Esophagus muscularis mucosa (tissue), 4 donors: ENCODE results near the gene USP12. TPM values are rescaled to one million over a fixed set of nuclear protein-coding genes. Genes with fewer than 3 reads are reported as not detected.

ENCODE experiments used
- DNase-seq: peaks from one replicate; pipeline ENCODE4 v3.0.0-alpha.2; 2017; ENCODE audit errors: extremely low spot score
- H3K27ac ChIP-seq, 4 donors: fragments of 200-600 bp; sonication (generic); replicated peaks in 1 of 4; 1 replicate in 3 of 4; 2 replicates in 1 of 4; pipeline ENCODE4 v1.5.1; 2016 to 2019; ENCODE audit warnings: mild to moderate bottlenecking in 1 of 4
- H3K27me3 ChIP-seq, 4 donors: fragments of 200-600 bp; sonication (generic); one replicate each; pipeline versions ENCODE4 v1.5.1 to v1.6.0; 2016 to 2019
- H3K36me3 ChIP-seq, 4 donors: fragments of 200-600 bp; sonication (generic); one replicate each; pipeline ENCODE4 v1.5.1; 2016 to 2019
- H3K4me1 ChIP-seq, 4 donors: fragments of 200-600 bp; sonication (generic); one replicate each; pipeline ENCODE4 v1.5.1; 2016 to 2019
- H3K4me3 ChIP-seq, 4 donors: fragments of 200-600 bp; sonication (generic); 1 replicate in 2 of 4; 2 replicates in 2 of 4; pipeline ENCODE4 v1.5.1; 2016 to 2019; ENCODE audit warnings: mild to moderate bottlenecking in 4 of 4, moderate library complexity in 1 of 4
- H3K9me3 ChIP-seq, 4 donors: fragments of 200-600 bp; sonication (generic); 1 replicate in 3 of 4; 2 replicates in 1 of 4; pipeline ENCODE4 v1.5.1; 2016 to 2019
- EP300 ChIP-seq: sonication (generic); formaldehyde crosslinking; IDR thresholded peaks from one replicate; pipeline ENCODE4 v1.6.1; 2017; ENCODE audit warnings: antibody characterized with exemption
- POLR2A ChIP-seq: fragments of 450-650 bp; IDR thresholded peaks from one replicate; pipeline ENCODE4 v1.6.1; 2017; ENCODE audit warnings: antibody characterized with exemption, moderate library complexity, mild to moderate bottlenecking, low read depth
- POLR2AphosphoS5 ChIP-seq, 2 donors: sonication (generic); formaldehyde crosslinking; IDR thresholded peaks; one replicate each; pipeline ENCODE4 v1.6.1; 2017; ENCODE audit warnings: antibody characterized with exemption in 2 of 2
- WGBS: methylation state at CpG from one replicate; pipeline ENCODE4 v1.1.5; 2018; 5-methylcytosine and 5-hydroxymethylcytosine counted together
- intact Hi-C: fragments of 100-400 bp; cut with DNase I; formaldehyde crosslinking; loops from one replicate; pipeline ENCODE4 v1.15.1; 2023
- total RNA-seq, 4 donors: library from RNA; depleted of rRNA; stranded (reverse); fragments of >200 nt; gene quantifications; one replicate each; pipeline versions ENCODE4 v1.1.0 to v1.2.1, GENCODE V29; 2016
- TF ChIP-seq, protein P1 (sequence below), 3 experiments: fragments of 200-600 bp in 2 of 3; fragments of 450-650 bp in 1 of 3; sonication (generic) in 2 of 3; IDR thresholded peaks; one replicate each; pipeline ENCODE4 v1.5.1; 2017 to 2019; ENCODE audit warnings: antibody characterized with exemption in 3 of 3, mild to moderate bottlenecking in 2 of 3, moderate library complexity in 1 of 3

The USP12 gene
- total RNA-seq, 4 donors from 2014 or later, result 55.6 to 107 (median 87.3) TPM

DNA sequence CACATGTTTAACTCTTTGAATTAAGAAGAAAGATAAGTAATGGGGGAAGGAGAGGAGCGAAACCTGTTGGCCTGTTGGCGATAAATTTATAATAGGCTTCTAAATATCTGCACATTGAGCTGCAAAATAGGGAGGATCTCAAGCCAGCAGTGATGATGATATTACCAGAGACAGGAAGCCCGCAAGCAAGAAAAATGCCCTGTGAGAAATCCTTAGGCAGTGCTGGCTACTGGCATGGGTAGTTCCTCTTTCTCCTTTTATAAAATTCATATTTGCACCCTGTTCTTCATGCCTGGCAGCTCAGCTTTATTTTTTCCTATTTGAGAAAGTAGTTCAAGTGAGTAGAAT is 858 bp upstream of the USP12 start:
- 17% methylated on average over 3 of the region's 3 CpGs for WGBS
- Histone ChIP-seq H3K4me3 (peak overlapping the region; percentile 76 to 94 (median 82)), H3K27ac (peak overlapping the region; percentile 92 to 98 (median 97)), H3K36me3 (no peaks in the 10 kb centered on the region), H3K9me3 (no peaks in the 10 kb centered on the region), H3K27me3 (no peaks in the 10 kb centered on the region), H3K4me1 (peaks cover 28 to 40% (median 36%) of the 10 kb centered on the region in 4 donors)
- TF ChIP-seq POLR2AphosphoS5 (IDR thresholded peaks at IDR 0.05), result no peak
- no peak for TF ChIP-seq EP300
- TF ChIP-seq, protein P1, sequence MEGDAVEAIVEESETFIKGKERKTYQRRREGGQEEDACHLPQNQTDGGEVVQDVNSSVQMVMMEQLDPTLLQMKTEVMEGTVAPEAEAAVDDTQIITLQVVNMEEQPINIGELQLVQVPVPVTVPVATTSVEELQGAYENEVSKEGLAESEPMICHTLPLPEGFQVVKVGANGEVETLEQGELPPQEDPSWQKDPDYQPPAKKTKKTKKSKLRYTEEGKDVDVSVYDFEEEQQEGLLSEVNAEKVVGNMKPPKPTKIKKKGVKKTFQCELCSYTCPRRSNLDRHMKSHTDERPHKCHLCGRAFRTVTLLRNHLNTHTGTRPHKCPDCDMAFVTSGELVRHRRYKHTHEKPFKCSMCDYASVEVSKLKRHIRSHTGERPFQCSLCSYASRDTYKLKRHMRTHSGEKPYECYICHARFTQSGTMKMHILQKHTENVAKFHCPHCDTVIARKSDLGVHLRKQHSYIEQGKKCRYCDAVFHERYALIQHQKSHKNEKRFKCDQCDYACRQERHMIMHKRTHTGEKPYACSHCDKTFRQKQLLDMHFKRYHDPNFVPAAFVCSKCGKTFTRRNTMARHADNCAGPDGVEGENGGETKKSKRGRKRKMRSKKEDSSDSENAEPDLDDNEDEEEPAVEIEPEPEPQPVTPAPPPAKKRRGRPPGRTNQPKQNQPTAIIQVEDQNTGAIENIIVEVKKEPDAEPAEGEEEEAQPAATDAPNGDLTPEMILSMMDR (IDR thresholded peaks at IDR 0.05), result no peak
- TF ChIP-seq POLR2A, result no peak
- intact Hi-C loops, result loop anchor here (5.0 to 10.0 kb wide), 4 partner anchors 80 to 185 kb away; partner anchors contain the start of genes RASL11A and RPL21
- no peak for DNase-seq

DNA sequence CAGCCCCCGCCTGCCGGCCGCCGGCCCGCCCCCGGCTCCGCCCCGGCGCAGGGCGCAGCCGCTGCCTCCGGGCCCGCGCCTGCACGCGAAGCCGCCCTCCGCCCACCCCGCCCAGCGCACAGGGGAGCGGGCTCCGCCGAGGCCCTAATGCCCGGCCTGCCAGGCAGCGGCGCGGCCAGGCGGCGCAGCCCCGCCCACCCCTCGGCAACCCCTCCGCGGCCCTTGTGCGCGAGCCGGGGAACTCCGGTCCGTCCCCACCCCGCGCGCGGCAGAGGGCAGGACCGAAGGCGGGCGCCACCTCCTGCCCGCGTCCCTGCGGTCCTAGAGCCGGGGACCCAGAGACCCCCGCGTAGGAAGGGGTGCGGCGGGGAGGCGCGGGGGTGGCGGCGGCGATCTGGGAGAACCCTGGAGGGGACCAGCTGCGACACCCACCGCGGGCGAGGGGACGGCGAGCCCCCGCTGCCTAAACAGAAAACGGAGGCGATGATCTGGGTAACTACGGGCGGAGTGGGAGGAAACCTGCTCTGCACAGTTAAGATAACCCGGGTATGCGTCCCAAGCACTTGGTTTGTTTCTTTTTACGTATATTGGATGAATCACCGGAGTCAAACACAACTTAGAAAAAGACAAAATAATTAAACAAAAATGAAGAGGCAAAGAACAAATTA is 350 bp upstream of the USP12 start:
- 0% methylated on average over 14 of the region's 73 CpGs for WGBS
- Histone ChIP-seq H3K27me3 (no peaks in the 10 kb centered on the region), H3K4me3 (peak overlapping the region; percentile 76 to 94 (median 82)), H3K4me1 (peaks cover 32 to 45% (median 41%) of the 10 kb centered on the region in 4 donors), H3K36me3 (no peaks in the 10 kb centered on the region), H3K9me3 (no peaks in the 10 kb centered on the region), H3K27ac (peak overlapping the region; percentile 92 to 98 (median 97))
- intact Hi-C loops, result loop anchor here (5.0 to 10.0 kb wide), 4 partner anchors 80 to 185 kb away; partner anchors contain the start of genes RASL11A and RPL21
- DNase-seq, result no peak
- TF ChIP-seq, protein P1 (IDR thresholded peaks at IDR 0.05), result peak in 2 of 3 experiments; percentile 46 to 51
- TF ChIP-seq POLR2AphosphoS5 (IDR thresholded peaks at IDR 0.05) (peak; percentile 65 to 66), POLR2A (no peak), EP300 (no peak)

DNA sequence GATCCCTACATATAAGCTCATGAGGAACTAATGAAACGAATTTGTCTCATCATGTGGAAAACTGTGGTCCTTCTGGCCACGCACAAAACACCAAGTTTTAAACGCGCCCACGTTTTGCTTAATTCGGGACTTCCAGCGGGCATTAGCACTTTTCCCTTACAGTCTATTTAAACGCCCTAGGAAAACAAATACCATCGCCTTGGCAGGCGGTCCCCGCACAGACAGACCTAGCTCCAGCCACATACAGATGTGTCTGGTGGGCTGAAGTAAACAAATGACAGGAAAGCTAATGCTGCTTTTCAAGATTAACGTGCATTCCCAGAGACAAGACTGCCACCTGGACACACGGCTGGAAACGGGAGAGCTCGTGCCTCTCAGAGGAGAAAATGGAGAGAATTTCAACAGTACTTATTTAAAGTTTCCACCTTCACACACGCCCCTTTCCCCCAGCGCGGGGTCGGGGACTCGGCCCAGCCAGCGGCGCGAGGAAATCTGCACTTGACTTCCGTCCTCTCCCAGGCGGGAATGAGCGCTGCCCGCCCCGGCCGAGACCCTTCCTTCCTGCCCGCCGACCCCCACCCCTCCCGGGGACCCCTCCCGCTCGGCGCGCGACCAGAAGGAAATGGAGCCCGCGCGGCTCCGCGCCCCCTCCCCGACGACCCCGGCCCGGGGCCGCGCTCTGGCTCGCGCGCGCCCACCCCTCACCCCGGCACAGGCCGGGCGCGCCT is 931 bp downstream of the USP12 start:
- Histone ChIP-seq H3K9me3 (no peaks in the 10 kb centered on the region), H3K4me3 (peak overlapping the region; percentile 76 to 94 (median 82)), H3K27ac (peak overlapping the region; percentile 92 to 98 (median 96)), H3K27me3 (no peaks in the 10 kb centered on the region), H3K36me3 (no peaks in the 10 kb centered on the region), H3K4me1 (peaks cover 43 to 58% (median 54%) of the 10 kb centered on the region in 4 donors)
- intact Hi-C loops, result loop anchor here (5.0 to 10.0 kb wide), 4 partner anchors 82 to 184 kb away; partner anchors contain the start of genes RASL11A and RPL21
- TF ChIP-seq POLR2AphosphoS5 (IDR thresholded peaks at IDR 0.05) (peak; percentile 57 to 59), POLR2A (peak; percentile 19), EP300 (no peak)
- TF ChIP-seq, protein P1 (IDR thresholded peaks at IDR 0.05), result peak in 1 of 3 experiments; percentile 10
- DNase-seq, result no peak
- WGBS, result under 1% methylated on average over 29 of the region's 56 CpGs

DNA sequence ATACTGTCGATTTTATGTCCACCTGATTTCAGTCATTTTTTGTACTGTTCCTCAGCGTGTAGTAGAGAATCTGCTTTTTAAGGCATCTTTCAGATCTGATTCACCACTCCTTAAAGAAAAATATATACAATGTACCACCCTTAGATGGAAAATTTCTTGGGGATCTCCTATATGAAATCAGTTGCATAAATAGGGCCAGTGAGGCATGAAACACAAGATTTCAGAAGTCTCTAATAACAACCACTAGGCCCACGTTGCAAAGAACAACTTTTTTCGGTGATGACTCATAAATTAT is 1.4 kb downstream of the USP12 start:
- peak overlapping the region; percentile 92 to 98 (median 96) for H3K27ac ChIP-seq
- H3K36me3 ChIP-seq, result no peaks in the 10 kb centered on the region
- peaks cover 43 to 63% (median 59%) of the 10 kb centered on the region in 4 donors for H3K4me1 ChIP-seq
- no peaks in the 10 kb centered on the region for H3K27me3 ChIP-seq
- no peak for TF ChIP-seq POLR2A
- TF ChIP-seq, protein P1 (IDR thresholded peaks at IDR 0.05), result no peak
- TF ChIP-seq EP300, result no peak
- no peak for TF ChIP-seq POLR2AphosphoS5 (IDR thresholded peaks at IDR 0.05)
- H3K4me3 ChIP-seq, result peak overlapping the region; percentile 76 to 94 (median 82)
- WGBS, result 10% methylated on average over 4 of the region's 4 CpGs
- intact Hi-C loops, result loop anchor here (5.0 to 10.0 kb wide), 4 partner anchors 82 to 185 kb away; partner anchors contain the start of genes RASL11A and RPL21
- no peaks in the 10 kb centered on the region for H3K9me3 ChIP-seq
- no peak for DNase-seq
